ENCODE results near the gene RUSF1.

DNA sequence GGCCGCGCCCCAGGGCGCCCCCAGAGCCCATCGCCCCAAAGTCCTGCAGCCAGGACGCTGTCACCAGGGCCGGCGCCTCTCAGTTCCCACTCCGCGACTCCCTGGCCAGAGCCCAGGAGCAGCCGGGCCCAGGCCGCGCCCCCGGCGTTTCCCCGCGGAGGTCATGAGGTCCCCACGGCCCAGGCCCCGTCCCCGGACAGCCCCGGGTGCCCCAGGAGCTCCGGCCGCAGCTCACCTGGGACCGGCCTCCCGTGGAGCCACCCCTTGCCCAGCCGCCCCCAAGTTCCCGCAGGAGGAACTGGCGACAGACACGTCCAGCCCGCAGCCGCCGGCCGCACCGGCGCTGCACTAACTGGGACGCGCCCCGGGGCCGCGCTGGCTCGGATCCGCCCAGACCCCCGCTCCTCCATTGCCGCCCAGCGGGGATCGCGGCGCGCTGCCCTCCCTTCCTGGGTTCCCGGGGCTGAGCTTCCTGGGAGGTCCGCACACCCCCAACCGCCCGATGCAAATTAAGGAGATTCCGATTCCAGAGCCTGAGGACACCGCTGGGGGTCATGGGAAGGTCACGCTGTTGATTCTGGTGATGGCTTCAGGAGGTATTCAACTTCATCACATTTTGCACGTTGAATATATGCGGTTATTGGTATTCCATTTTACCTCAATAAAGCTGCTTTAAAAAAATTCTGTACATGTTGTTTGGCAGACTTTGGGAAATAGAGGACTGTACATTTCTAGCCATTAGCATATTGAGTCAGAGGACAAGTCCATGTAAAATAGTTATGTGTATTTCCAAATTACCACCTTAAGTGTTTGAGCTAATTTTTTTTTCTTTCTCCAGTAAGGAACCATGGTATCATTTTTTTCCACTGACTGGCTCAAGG is 29.4 kb upstream of the RUSF1 start:
- TF ChIP-seq, protein P1, sequence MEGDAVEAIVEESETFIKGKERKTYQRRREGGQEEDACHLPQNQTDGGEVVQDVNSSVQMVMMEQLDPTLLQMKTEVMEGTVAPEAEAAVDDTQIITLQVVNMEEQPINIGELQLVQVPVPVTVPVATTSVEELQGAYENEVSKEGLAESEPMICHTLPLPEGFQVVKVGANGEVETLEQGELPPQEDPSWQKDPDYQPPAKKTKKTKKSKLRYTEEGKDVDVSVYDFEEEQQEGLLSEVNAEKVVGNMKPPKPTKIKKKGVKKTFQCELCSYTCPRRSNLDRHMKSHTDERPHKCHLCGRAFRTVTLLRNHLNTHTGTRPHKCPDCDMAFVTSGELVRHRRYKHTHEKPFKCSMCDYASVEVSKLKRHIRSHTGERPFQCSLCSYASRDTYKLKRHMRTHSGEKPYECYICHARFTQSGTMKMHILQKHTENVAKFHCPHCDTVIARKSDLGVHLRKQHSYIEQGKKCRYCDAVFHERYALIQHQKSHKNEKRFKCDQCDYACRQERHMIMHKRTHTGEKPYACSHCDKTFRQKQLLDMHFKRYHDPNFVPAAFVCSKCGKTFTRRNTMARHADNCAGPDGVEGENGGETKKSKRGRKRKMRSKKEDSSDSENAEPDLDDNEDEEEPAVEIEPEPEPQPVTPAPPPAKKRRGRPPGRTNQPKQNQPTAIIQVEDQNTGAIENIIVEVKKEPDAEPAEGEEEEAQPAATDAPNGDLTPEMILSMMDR (conservative IDR thresholded peaks at IDR 0.05 in 1 of 2, IDR thresholded peaks at IDR 0.05 in 1 of 2; ENCODE audit: extremely low read depth in 1 of 2, insufficient read depth in 1 of 2, low read depth in 1 of 2, low read length in 2 of 2): no peak
- TF ChIP-seq EZH2 (IDR thresholded peaks at IDR 0.05; ENCODE audit: borderline replicate concordance, low read length): no peak

All from mammary epithelial cell (primary cell).